HEK293T (cell line): Measurements from ENCODE around the gene CCDC88C.

Experiments
- CTCF ChIA-PET: fragments of 350-600 bp; formaldehyde crosslinking; extraction: SDS; loops from one replicate; lab custom pipeline; 2021; ENCODE audit warnings: antibody characterized with exemption, inconsistent platforms; lab: Yijun Ruan, JAX
- POLR2A ChIA-PET: fragments of 350-600 bp; formaldehyde crosslinking; extraction: SDS; loops from one replicate; lab custom pipeline; 2020; ENCODE audit warnings: antibody characterized with exemption, inconsistent platforms; lab: Yijun Ruan, JAX
- DNase-seq: peaks from one replicate; pipeline ENCODE4 v3.0.0; 2012; ENCODE audit warnings: mixed read lengths; ENCODE audit errors: extremely low spot score
- ARNT ChIP-seq: fragments of 450-650 bp; IDR thresholded peaks from 2 replicates; pipeline ENCODE4 v1.6.1; 2017; ENCODE audit warnings: mild to moderate bottlenecking
- BHLHE40 ChIP-seq: fragments of 450-650 bp; IDR thresholded peaks from 2 replicates; pipeline ENCODE4 v1.6.1; 2016; ENCODE audit warnings: mild to moderate bottlenecking, moderate library complexity, borderline replicate concordance
- CTBP1 ChIP-seq: fragments of 450-650 bp; IDR thresholded peaks from 2 replicates; pipeline ENCODE4 v1.6.1; 2016; ENCODE audit warnings: borderline replicate concordance
- ELF4 ChIP-seq: fragments of 450-650 bp; IDR thresholded peaks from 2 replicates; pipeline ENCODE4 v1.6.1; 2017; ENCODE audit warnings: antibody characterized with exemption
- FOXA1 ChIP-seq: fragments of 450-650 bp; IDR thresholded peaks from 2 replicates; pipeline ENCODE4 v1.6.1; 2016; ENCODE audit warnings: mild to moderate bottlenecking
- FOXK2 ChIP-seq: fragments of 450-650 bp; IDR thresholded peaks from 2 replicates; pipeline ENCODE4 v1.6.1; 2016; ENCODE audit warnings: mild to moderate bottlenecking
- FOXM1 ChIP-seq: fragments of 450-650 bp; IDR thresholded peaks from 2 replicates; pipeline ENCODE4 v1.6.1; 2017; ENCODE audit warnings: mild to moderate bottlenecking, borderline replicate concordance
- HDGF ChIP-seq: fragments of 450-650 bp; IDR thresholded peaks from 2 replicates; pipeline ENCODE4 v1.6.1; 2017; ENCODE audit warnings: antibody characterized with exemption, borderline replicate concordance
- L3MBTL2 ChIP-seq: fragments of 450-650 bp; conservative IDR thresholded peaks from 2 replicates; pipeline ENCODE4 v1.6.1; 2016; ENCODE audit warnings: mild to moderate bottlenecking
- LEF1 ChIP-seq: fragments of 450-650 bp; IDR thresholded peaks from 2 replicates; pipeline ENCODE4 v1.6.1; 2017; ENCODE audit warnings: mild to moderate bottlenecking, borderline replicate concordance
- NFRKB ChIP-seq: fragments of 450-650 bp; IDR thresholded peaks from 2 replicates; pipeline ENCODE4 v1.6.1; 2016; ENCODE audit warnings: mild to moderate bottlenecking, moderate library complexity
- PKNOX1 ChIP-seq: fragments of 450-650 bp; IDR thresholded peaks from 2 replicates; pipeline ENCODE4 v1.6.1; 2016
- SP1 ChIP-seq: fragments of 450-650 bp; IDR thresholded peaks from 2 replicates; pipeline ENCODE4 v1.6.1; 2017
- SUZ12 ChIP-seq: fragments of 450-650 bp; IDR thresholded peaks from 2 replicates; pipeline ENCODE4 v1.6.1; 2016; ENCODE audit warnings: mild to moderate bottlenecking
- TARDBP ChIP-seq: fragments of 450-650 bp; IDR thresholded peaks from 2 replicates; pipeline ENCODE4 v1.6.1; 2016
- ZNF384 ChIP-seq: fragments of 450-650 bp; IDR thresholded peaks from 2 replicates; pipeline ENCODE4 v1.6.1; 2016

Gene CCDC88C

GRCh38 chr14:91366749-91367148, 50.9 kb downstream of the CCDC88C start:
- no peak for TF ChIP-seq FOXM1
- no peak for TF ChIP-seq LEF1
- no peak for TF ChIP-seq ELF4
- TF ChIP-seq ARNT: no peak
- no peak for TF ChIP-seq FOXK2
- TF ChIP-seq BHLHE40: no peak
- ChIA-PET POLR2A (no interaction called here), CTCF (interaction anchor here (1.0 kb wide), 1 partner anchor 14 kb away, joined by 3 read pairs; no protein-coding TSS in a partner anchor)
- DNase-seq: no peak

- CTCF ChIA-PET: no interaction called here
- POLR2A ChIA-PET: interaction anchor here (1.6 kb wide), 1 partner anchor 53 kb away, joined by 3 read pairs; the partner anchor contains the start of gene CCDC88C
- no peak for DNase-seq
- TF ChIP-seq SUZ12: no peak
- TF ChIP-seq FOXM1: no peak
- TF ChIP-seq ZNF384: no peak
- no peak for TF ChIP-seq TARDBP
- no peak for TF ChIP-seq CTBP1
- TF ChIP-seq NFRKB: no peak
Observed at GRCh38 chr14:91365552-91365951, 52.1 kb downstream of the CCDC88C start.

GRCh38 chr14:91364524-91365270, 52.9 kb downstream of the CCDC88C start:
- POLR2A ChIA-PET: interaction anchor here (1.6 kb wide), 1 partner anchor 53 kb away, joined by 3 read pairs; the partner anchor contains the start of gene CCDC88C
- no peak for DNase-seq
- CTCF ChIA-PET: no interaction called here
- TF ChIP-seq PKNOX1: no peak
- TF ChIP-seq CTBP1: no peak
- TF ChIP-seq SUZ12: no peak
- no peak for TF ChIP-seq ELF4
- TF ChIP-seq ARNT: no peak
- no peak for TF ChIP-seq BHLHE40
- no peak for TF ChIP-seq L3MBTL2
- TF ChIP-seq FOXK2: no peak
- TF ChIP-seq HDGF: no peak
- no peak for TF ChIP-seq TARDBP
- no peak for TF ChIP-seq FOXA1
- TF ChIP-seq NFRKB: no peak
- no peak for TF ChIP-seq LEF1
- TF ChIP-seq FOXM1: no peak
- TF ChIP-seq ZNF384: no peak
- no peak for TF ChIP-seq SP1

GRCh38 chr14:91363776-91364523, 53.7 kb downstream of the CCDC88C start:
- ChIA-PET POLR2A (interaction anchor here (1.6 kb wide), 1 partner anchor 54 kb away, joined by 3 read pairs; the partner anchor contains the start of gene CCDC88C), CTCF (no interaction called here)
- TF ChIP-seq ZNF384 (no peak), PKNOX1 (no peak), LEF1 (no peak), ARNT (no peak), FOXA1 (no peak), ELF4 (no peak), SUZ12 (no peak), CTBP1 (no peak), BHLHE40 (no peak), HDGF (no peak), FOXK2 (no peak), SP1 (no peak)
- no peak for DNase-seq

GRCh38 chr14:91361233-91361811, 56.3 kb downstream of the CCDC88C start:
- no peak for TF ChIP-seq ELF4
- TF ChIP-seq FOXK2: no peak
- TF ChIP-seq FOXA1: no peak
- no peak for TF ChIP-seq SUZ12
- TF ChIP-seq TARDBP: no peak
- no peak for TF ChIP-seq ZNF384
- TF ChIP-seq PKNOX1: no peak
- no peak for TF ChIP-seq L3MBTL2
- no peak for TF ChIP-seq NFRKB
- TF ChIP-seq SP1: no peak
- TF ChIP-seq BHLHE40: no peak
- no peak for TF ChIP-seq LEF1
- ChIA-PET CTCF (interaction anchor here (0.7 to 1.2 kb wide), 2 partner anchors 9 to 30 kb away, joined by 3 to 4 read pairs; no protein-coding TSS in a partner anchor), POLR2A (no interaction called here)
- DNase-seq: no peak
